HG03064 (cell line): ENCODE data around the gene NOP16.

Source experiments
- ATAC-seq: cut with Tn5 transposase; IDR thresholded peaks from one replicate; pipeline ENCODE4 v1.9.1; 2021; ENCODE audit warnings: low read depth; ENCODE audit not compliant: unreplicated experiment

NOP16 gene

GRCh38 chr5:176388003-176388443 is 375 bp downstream of the NOP16 start:
- ATAC-seq: no peak

- no peak for ATAC-seq
These were observed 943 bp downstream of the NOP16 start for GRCh38 chr5:176387384-176387925.

- ATAC-seq: no peak
These were observed 1.9 kb downstream of the NOP16 start for GRCh38 chr5:176386491-176386890.

GRCh38 chr5:176384991-176385390 is 3.4 kb downstream of the NOP16 start:
- ATAC-seq: no peak

- no peak for ATAC-seq
These were observed 4.0 kb downstream of the NOP16 start for GRCh38 chr5:176384366-176384930.

- ATAC-seq: no peak
These were observed 4.4 kb downstream of the NOP16 start for GRCh38 chr5:176383961-176384360.

- ATAC-seq: no peak
These were observed 5.0 kb downstream of the NOP16 start for GRCh38 chr5:176383248-176383905.

- ATAC-seq: no peak
These were observed 5.7 kb downstream of the NOP16 start for GRCh38 chr5:176382721-176383120.

GRCh38 chr5:176381979-176382378 is 6.4 kb downstream of the NOP16 start:
- no peak for ATAC-seq

GRCh38 chr5:176381423-176381822 is 7.0 kb downstream of the NOP16 start:
- no peak for ATAC-seq

- no peak for ATAC-seq
These were observed 8.5 kb downstream of the NOP16 start for GRCh38 chr5:176379881-176380280.

GRCh38 chr5:176373100-176373818 is 15.1 kb downstream of the NOP16 start:
- no peak for ATAC-seq

GRCh38 chr5:176371621-176372539 is 16.5 kb downstream of the NOP16 start:
- ATAC-seq: no peak

GRCh38 chr5:176369934-176370711 is 18.3 kb downstream of the NOP16 start:
- no peak for ATAC-seq

- no peak for ATAC-seq
These were observed 19.7 kb downstream of the NOP16 start for GRCh38 chr5:176368726-176369125.

GRCh38 chr5:176366232-176366894 is 22.0 kb downstream of the NOP16 start:
- ATAC-seq: no peak

GRCh38 chr5:176365351-176366231 is 22.8 kb downstream of the NOP16 start, which contains the start of gene ARL10:
TSS of gene ARL10 (plus strand) at chr5:176365487. CDS start at chr5:176365564, 77 bp downstream.
- peak; percentile 33 for ATAC-seq

- ATAC-seq: no peak
These were observed 23.5 kb downstream of the NOP16 start for GRCh38 chr5:176364765-176365350.
